ENCODE measurements around the gene CIAO3.

- TF ChIP-seq CTCF (IDR thresholded peaks at IDR 0.05) (no peak), POLR2A (IDR thresholded peaks at IDR 0.05) (no peak), EP300 (IDR thresholded peaks at IDR 0.05) (no peak)
Measured at GRCh38 chr16:695355-696089, 45.3 kb downstream of the CIAO3 start.

All from upper lobe of left lung (tissue), 4 donors.